ENCODE data around the gene AFAP1L2.

AFAP1L2 gene

GRCh38 chr10:114408968-114409444, 4.7 kb upstream of the AFAP1L2 start:
- DNase-seq: peak in 2 of 4 experiments; percentile 14 to 22

- no peak for DNase-seq
These were observed 4.0 kb upstream of the AFAP1L2 start for GRCh38 chr10:114408112-114408967.

- DNase-seq: no peak
These were observed 2.2 kb upstream of the AFAP1L2 start for GRCh38 chr10:114406455-114406854.

GRCh38 chr10:114405011-114405350, 679 bp upstream of the AFAP1L2 start:
- DNase-seq: no peak

DNA sequence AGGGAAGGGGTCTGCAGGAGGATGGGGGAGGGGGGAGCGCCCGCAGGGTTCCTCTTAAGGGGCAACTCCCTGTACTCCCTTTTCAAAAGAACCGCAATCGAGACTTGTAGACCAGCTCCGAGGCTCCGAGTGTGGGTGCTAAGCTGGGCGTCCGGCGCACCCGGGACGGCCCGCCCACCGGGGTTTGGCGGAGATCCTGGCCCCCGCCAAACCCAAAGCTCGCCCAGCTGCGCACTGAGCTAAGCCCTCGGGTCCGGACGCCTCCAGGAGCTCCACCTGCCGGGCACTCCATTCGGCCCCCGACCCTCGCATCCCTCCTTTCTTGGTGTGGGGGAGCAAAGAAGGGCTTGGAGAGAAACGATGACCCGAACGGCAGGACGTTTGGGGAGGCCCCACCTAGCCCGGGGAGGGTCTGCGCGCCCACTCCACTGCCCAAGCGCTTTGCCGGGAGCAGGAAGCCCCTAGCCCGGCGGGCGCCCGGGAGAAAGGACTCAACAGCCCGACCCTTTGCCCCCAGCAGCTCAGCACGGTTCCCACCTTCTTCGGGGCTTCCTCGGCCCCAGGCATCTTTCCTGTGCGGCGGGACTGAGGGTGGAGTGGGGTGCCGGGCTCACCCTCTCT, 651 bp downstream of the AFAP1L2 start:
- no peak for DNase-seq

GRCh38 chr10:114402871-114403540, 1.3 kb downstream of the AFAP1L2 start:
- no peak for DNase-seq

- DNase-seq: no peak
These were observed 2.1 kb downstream of the AFAP1L2 start for GRCh38 chr10:114402233-114402632.

- no peak for DNase-seq
These were observed 3.0 kb downstream of the AFAP1L2 start for GRCh38 chr10:114401195-114401791.

DNA sequence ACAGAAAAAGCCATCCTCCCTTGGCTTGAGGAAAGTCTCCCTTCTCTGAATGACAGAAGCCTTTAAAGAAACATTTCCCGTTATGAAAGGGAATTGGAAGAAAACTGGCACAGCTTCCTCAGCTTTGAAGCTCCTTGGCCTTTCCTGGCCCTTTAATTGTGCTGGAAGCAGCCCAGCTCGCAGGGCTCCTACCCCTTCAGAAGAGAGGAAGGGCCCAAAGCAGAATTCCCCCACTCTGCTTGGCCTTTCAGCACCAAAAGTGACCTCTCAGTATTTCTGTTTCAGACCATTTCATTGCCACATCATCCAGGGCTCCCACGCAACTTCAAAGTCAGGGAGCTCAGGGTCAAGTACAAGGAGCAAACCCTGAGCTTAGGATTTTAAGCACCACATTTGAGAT, 4.2 kb downstream of the AFAP1L2 start:
- DNase-seq: no peak

DNA sequence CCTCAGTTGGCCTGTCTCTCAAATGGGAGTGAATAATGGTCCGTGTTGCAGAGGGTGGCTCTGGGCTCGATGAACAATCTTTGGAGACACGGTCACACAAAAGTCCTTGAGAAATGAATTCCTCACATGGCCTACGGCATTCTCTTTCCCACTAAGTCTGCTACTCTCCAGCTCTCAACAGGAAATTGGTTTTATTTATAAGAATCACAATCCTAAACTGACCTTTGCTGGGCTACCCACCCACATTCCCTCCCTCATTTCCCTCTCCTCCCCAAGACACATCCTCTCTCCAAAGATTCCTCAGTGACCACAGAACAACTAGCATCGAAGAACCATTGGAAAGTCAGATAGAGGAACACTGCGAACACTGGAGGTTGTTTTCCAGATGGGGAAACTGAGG, 4.7 kb downstream of the AFAP1L2 start:
- DNase-seq: no peak

- DNase-seq: no peak
These were observed 5.5 kb downstream of the AFAP1L2 start for GRCh38 chr10:114398587-114399331.

- DNase-seq: no peak
These were observed 6.6 kb downstream of the AFAP1L2 start for GRCh38 chr10:114397651-114398145.

DNA sequence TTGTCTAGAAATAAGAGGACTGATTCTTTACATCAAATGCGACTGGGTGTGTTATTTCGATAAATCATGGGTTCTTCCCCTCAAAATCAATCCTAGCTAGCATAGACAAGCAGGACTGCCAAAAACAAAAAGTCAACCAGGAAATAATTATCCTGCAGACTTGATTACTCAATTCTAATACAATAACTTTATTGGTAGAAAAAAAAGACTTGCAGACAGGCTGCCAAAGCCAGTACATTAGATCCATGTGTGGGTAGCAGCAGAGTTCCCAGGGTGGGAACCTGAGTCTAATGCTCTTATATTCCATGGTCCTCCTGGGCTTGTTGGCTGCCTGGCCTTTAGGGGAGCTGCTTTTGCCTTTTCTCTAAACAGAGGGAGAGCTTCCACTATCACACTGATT, 7.8 kb downstream of the AFAP1L2 start:
- no peak for DNase-seq

- DNase-seq: no peak
These were observed 8.8 kb downstream of the AFAP1L2 start for GRCh38 chr10:114395366-114396022.

- no peak for DNase-seq
These were observed 9.8 kb downstream of the AFAP1L2 start for GRCh38 chr10:114394531-114394930.

DNA sequence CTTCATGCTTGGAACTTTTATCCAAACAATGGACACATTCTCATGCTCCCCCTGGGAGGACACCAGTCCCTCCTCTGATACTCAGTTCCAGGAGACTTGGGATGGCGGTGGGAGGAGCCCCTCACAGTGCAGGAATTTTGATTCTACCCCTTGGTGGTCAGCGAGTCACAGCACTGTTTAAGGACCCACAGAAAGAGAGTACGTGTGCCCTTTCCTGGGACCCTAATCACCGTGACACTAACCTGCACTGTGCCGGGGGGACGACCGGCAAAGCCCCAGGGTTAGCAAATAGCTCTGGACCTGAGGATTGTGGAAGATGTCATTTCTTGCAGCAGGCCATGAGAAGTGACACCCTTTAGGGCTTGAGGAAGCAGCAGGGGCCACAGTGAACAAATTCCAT, 10.4 kb downstream of the AFAP1L2 start:
- DNase-seq: no peak

DNA sequence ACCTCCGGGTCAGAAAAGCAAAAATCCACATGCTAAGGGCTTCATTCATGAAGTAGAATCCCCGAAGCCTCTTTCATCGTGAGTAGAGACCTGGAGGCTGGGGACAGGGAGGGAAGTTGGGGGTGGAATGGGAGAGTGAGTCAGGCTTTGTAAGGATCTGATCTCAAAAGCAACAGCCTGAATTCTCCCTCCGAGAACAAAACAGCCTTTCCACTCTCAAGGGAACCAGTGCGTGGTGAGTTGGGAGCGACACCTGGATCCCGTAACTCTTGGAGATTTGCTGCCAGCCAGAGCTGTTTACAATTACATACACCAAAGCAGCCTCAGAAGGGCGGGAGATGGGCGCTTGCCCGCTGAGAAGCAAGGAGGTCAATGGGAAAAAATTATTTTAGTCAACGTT, 10.8 kb downstream of the AFAP1L2 start:
- DNase-seq: no peak

DNA sequence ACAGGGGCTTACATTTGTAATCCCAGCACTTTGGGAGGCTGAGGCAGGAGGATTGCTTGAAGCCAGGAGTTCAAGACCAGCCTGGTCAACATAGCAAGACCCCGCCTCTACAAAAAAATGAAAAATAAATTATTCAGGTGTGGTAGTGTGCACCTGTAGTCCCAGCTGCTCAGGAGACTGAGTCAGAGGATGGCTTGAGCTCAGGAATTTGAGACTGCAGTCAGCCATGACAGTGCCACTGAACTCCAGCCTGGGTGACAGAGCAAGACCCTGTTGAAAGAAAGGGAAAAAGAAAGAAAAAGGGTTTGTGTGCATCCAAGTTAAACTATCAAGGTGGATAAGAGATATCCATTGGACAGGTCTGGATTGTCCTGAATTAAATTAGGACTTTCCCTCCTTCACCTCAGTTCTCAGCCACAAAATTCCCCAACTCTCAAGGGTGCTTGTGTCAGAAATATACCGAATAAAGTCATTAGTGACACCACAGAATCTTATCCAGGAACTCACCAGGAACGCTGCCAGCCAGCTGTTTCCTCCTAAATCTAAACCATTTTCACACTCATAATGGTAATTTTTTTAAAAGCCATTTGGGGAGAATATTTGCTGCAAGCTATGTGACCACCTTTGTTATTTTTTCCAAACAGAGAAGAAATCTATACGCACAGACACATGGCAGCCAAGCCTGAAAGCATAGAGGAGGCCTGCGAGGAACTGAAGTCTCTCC, 12.0 kb downstream of the AFAP1L2 start:
- DNase-seq: no peak

DNA sequence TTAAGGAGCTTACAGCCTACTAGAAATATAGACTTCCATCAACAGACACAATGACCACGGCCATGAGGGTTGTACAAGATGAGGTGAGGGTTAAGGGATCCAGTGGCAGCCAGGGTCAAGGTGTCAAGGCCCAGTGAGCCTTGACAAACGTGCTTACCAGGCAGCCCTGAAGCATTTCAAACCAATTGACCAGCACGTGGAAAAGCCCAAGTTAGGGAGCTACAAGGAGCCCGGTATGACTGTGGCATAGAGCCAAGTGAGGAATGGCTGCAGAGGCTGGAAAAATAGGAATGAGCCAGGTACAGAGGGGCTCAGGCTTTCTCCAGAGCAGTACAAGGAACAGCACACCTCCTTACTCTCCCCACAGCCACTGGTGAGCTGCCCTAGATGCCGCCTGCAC, 12.7 kb downstream of the AFAP1L2 start:
- DNase-seq: no peak

DNA sequence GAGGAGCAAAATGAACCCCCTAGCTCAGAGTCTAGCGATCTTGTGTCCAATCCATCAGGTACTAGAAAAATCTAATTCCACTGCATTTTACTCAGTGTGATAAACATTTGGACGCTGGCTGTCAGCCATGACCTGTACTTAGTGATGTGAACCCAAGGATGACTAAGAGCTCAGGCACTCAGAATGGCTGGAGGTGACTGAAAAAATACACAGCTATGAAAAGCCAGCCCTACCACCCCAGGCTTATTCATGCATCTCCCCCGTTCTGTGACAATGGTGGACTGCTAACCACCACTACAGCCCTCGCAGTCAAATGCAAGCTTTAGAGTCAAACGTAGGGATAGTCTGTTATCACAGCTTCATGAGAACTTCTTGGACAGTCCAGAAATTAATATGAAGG, 14.9 kb downstream of the AFAP1L2 start:
- no peak for DNase-seq

DNA sequence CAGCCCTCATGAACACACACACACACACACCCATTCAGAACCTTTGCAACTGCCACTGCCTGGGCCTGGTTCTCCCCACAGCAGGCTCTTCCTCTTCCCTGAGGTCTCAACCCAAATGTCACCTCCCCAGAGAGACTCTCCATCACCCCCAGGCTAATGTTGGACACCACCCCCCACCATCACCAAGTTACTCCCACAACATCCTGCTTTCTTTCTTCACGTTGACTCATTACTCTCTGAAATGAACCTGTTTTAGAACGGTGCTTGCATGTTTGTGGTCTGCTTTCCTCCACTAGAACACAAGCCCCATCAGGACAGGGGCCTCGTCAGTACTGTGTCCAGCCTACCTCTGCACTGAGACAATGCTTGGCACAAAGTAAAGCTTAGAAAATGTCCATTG, 16.0 kb downstream of the AFAP1L2 start:
- DNase-seq: no peak
